CD4-positive, alpha-beta T cell treated with Interleukin-15 for 4 hours (primary cell): ENCODE measurements around the gene STEAP4.
"Not testable (repeated sequence)": the region's sequence is repeated elsewhere in the genome, so short reads cannot be mapped to it uniquely, and the experiment has no call there.

Experiments
- DNase-seq: peaks from one replicate; pipeline ENCODE4 v3.0.0-alpha.2; 2020; ENCODE audit warnings: low spot score

The STEAP4 gene

DNA sequence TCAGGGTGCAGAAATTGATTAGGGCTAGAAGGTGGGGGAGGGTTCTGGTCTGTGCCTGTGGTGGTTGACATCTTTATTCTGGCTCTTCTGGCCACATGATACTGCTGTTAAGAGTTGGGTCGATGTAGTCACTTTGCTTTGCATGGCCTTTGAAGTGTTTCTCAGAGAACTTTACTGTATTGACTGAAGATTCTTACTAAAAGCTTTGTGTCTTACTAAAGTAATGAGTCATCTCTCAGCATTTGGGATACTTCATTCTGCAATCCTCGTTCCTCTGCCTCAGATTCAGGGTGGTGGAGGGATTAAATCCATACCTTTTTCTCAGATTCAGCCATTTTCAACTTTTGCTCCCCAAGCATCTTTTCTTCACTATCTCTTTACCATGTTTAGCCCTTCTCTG lies 38.6 kb downstream of the STEAP4 start:
- no peak for DNase-seq

DNA sequence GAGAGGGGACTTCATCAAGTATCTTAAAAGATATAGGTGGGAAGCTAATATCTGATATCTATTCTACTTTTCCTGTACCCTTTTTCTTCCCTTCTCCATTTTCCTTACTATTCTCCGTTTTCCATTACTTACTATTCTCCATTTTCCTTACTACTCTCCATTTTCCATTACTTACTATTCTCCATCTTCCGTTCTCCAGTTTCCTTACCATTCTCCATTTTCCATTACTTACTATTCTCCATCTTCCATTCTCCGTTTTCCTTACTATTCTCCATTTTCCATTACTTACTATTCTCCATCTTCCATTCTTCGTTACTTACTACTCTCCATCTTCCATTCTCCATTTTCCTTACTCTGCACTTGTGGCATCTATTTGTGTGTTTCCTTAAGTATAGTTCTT lies 39.3 kb downstream of the STEAP4 start:
- DNase-seq, result no peak

DNA sequence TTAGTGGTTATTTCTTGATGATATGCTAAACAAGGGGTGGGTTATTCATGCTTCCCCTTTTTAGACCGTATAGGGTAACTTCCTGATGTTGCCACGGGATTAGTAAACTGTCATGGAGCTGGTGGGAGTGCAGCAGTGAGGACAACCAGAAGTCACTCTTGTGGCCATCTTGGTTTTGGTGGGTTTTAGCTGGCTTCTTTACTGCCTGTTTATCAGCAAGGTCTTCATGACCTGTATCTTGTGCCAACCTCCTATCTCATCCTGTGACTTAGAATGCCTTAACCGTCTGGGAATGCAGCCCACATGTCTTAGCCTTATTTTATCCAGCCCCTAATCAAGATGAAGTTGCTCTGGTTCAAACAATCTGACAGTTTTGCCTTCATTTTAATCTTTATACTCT lies 41.7 kb downstream of the STEAP4 start:
- DNase-seq, result not testable (repeated sequence)

DNA sequence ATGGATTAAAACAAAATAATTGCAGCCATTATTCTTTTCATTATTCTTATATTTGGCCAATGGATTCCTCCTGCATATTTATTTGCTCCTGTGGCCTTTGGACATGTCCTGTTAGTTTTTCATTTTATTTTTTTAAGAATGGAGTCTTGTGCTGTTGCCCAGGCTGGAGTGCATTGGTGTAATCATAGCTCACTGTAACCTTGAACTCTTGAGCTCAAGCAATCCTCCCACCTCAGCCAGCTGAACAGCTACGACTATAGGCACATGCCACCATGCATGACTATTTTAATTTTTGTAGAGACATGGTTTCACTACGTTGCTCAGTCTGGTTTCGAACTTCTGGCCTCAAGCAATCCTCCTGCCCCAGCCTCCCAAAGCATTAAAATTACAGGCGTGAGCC lies 44.1 kb downstream of the STEAP4 start:
- DNase-seq, result no peak

DNA sequence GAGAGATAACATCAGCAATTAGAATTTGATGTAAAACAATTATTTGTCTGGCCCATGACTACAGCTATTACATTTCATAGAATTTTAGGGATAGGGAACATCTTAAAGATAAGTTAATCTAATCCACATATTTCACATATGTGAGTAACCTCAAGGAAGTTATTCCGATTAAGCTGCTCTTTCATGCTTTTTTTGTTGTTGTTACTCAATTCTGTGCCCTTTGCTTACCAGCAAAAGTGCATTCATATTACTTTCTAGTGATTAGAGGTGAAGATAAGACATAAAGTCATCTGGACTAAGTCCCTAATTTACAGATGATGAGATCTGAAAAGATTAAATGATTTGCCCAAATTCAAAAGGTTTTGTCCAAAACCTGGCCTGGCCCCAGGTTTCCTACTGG lies 46.0 kb downstream of the STEAP4 start:
- no peak for DNase-seq

DNA sequence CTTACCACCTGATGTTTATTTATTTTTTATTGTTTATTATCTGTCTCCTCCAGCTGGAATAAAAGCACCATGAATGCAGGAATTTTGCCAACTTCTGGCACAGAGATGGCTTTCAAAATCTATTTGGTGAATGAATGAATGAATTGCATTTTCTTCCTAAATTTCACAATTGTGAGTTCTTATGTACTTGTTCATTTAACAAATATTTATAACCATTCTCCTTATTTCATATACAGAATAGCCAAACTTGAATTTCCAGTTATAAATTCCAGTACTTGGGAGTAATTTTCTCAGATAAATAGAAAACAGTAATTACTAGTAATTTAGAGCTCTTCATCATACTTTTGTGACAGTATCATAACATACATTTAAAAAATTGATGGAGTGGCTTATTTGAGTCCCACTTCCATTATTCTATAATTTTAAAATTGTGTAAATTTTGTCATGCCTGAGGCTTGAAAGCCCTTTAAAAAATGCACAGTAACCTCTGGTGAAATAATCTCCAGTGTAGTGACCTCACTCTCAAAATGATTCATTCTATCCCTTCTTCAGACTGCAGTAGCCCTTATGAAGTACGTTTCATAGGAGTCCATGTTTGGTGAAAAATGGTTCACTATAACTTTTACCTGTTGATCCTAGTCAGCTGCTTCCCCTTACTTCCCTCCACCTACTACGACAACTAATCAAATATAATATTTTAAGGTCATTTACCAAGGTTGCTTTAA lies 46.9 kb downstream of the STEAP4 start:
- no peak for DNase-seq

DNA sequence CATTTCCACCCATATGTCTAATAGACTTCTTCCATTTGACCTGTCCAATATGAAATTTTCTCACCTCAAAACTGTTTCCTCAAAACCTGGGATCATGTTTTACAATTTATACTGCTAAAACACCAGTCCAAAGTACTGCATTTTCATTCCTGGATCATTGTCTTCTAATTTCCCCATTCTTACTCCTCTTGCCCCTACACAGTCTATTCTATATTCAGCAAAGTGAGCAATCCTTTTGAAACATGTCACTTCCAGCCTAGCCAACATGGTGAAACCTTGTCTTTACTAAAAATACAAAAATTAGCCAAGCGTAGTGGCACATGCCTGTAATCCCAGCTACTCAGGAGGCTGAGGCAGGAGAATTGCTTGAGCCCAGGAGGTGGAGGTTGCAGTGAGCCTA lies 48.4 kb downstream of the STEAP4 start:
- DNase-seq, result not testable (repeated sequence)

DNA sequence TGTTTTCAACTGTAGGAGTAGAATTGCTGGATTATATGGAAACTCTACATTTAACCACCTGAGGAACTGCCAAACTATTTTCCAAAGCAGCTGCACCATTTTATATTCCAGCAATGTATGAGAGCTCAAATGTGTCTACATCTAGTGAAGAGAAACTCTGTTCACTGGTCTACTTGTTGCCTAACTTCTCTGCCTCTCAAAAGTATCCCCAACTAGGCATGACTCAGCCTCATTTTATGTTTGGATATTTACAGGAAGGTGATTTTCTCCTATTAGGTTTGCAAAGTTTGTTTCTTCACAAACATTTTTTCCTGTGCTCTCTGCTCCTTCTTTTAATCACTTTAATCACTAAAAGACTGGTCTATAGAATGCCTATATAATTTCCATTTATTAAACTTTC lies 49.8 kb downstream of the STEAP4 start:
- no peak for DNase-seq

DNA sequence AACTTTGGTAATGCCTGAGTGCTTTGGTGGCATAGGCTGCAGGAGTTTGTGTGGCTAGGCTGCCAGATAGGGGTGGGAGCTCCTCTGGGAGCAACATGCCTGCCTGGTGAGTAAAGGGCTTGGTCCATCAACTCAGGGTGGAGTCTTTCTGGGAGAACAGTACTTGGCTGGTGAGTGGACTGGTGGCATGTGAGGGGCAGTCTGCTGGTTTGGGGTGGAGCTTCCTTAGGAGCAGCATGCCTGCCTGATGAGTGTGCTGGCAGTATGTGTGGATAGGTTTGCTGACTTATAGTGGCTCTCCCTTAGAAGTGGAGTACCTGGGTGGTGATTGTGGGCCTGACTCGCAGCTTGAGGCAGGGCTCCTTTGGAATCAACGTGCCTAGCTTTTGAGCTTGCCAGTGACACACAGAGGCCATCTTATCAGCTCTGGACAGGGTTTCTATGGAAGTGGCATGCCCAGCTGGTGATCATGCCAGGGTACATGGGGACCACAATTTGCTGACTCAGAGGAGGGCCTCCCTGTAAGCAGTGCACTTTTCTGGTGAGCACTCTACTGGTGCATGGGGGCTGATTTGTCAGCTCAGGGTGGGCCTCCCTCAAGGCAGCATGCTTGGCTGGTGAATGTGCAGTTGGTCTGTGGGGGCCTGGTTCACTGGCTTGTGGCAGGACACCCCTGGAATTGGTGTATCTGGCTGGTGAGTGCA lies 51.8 kb downstream of the STEAP4 start:
- DNase-seq, result no peak

DNA sequence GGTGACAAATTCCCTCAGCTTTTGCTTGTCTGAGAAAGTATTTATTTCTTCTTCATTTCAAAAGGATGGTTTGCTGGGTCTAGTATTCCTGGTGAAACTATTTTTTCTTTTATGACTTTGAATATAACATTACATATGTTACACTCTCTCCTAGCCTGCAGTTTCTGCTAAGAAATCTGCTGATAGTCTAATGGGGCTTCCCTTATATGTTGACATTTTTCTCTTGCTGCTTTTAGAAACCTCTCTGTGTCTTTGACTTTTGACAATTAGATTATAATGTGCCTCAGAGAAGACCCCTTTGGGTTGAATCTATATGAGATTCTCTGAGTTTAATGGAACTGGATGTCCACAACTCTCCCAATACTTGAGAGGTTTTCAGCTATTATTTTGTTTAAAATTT lies 53.1 kb downstream of the STEAP4 start:
- DNase-seq, result no peak

DNA sequence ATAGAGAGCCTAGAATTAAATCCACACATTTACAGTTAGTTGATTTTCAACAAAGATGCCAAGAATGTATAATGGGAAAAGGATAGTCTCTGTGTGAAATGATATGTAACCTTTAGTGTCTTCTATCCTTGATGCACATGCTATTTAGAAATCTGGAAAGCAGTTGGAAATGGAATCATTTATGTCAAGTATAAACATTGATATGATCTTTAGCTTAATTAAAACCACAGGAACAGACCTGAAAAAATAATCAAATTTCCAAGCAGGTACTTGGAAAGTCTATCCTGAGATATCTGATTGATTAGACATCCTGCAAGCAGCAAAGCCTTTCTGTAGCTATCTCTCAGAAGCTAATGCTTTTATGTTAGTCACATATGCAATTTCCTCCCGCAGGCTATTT lies 62.4 kb downstream of the STEAP4 start:
- DNase-seq, result no peak

DNA sequence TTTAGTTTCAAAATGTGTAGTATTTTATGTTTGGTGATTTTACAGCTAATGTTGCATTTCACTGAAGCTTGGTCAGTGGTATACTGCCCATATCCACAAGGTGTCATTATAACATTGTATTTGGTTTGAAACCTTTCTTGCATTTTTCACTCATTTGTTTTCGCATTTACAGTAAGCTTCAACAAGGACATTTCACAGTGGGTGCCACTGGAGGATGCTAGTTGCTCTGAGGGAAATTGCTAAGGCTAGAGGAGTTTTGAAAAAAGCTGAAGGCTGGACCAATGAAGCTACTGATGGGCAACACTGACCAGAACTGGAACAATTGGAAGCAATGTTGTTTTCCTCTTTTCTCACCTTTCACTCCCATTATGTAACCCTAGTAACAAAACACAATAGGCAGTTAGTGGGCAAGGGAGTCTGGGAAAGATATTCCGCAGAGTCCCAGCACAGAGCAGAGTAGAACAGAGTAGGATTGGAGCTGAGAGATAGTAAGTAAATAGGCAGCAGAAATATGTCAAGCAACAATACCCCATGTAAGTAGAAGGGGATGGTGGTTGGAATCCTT lies 63.3 kb downstream of the STEAP4 start:
- no peak for DNase-seq

DNA sequence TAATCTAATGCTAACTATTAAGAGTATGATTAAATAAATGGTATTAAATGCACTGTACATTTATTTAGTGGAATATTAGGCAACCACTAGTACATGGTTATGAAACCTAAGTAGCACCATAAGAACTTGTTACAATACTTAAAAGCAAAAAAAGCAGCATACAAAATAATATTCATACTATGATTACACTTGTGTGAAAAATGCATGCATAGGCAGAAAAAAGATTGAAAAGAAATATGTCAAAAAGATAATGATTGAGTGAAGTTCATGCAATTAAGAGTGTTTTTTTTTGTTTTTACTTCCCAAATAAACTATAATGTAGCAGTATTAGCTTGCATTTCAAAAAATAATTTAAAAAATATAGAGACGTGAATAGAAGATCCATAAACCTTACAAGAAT lies 66.8 kb downstream of the STEAP4 start:
- DNase-seq, result no peak

DNA sequence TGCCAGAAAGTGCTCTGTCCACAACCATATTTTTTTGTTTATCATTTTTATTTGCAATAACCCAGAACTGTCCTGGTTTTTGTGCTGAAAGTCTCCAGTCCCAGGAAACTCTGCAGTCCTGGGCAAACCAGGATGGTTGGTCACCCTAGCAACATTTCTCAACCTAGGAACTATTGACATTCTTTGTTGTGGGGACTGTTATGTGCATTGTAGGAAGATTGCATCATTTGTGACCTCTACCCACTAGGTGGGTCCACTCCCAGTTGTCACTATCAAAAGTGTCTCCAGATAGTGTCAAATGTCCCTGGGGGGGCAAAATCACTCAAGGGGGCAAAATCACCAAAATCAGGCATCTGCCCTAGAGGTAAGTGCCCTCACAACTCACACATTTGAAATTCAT lies 72.9 kb downstream of the STEAP4 start:
- DNase-seq, result no peak

DNA sequence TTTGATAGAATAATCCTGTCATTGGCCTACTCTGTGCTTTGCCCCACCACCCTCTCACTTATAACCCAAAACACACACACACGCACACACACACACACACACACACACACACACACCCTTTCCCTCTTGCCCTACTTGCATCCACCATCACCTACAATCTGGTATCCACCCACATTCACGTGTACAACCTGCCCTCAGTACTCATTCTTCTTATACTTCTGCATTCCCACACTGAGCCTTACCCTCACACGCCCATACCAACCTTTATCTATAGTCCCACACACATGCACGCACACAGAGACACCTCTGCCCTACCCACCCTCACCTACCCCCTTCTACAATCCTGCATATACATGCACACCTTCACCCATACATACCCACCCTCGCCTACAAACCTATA lies 76.0 kb downstream of the STEAP4 start:
- DNase-seq, result no peak

DNA sequence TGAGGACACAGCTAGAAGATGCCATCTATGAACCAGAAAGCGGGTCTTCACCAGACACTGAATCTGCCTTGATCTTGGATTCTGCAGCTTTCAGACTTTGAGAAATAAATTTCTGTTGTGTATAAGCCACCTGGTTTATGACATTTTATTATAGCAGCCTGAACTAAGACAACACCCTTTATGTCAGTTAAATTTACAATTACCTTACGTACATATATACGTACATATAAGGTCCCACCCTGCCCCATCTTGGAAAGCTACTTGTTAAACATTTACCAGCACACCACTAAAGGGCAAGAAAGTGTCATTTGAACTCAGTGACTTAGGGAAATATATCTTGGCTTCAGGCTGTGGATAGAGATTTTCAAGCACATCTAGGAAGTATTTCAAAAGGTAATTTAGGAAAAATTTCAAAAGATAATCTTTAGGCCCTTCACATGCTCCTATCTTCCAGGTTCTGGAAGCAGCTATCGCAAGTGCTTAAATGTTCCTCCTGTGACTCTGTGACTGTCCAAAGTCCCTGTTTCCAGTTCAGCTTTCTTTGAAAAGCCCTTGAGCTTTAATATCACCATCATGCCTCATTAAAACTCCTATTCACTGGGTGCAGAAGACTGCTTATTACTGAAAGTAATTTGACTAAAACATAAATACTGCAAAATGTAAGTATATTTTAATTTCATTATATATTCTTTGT lies 77.2 kb downstream of the STEAP4 start:
- DNase-seq, result no peak

DNA sequence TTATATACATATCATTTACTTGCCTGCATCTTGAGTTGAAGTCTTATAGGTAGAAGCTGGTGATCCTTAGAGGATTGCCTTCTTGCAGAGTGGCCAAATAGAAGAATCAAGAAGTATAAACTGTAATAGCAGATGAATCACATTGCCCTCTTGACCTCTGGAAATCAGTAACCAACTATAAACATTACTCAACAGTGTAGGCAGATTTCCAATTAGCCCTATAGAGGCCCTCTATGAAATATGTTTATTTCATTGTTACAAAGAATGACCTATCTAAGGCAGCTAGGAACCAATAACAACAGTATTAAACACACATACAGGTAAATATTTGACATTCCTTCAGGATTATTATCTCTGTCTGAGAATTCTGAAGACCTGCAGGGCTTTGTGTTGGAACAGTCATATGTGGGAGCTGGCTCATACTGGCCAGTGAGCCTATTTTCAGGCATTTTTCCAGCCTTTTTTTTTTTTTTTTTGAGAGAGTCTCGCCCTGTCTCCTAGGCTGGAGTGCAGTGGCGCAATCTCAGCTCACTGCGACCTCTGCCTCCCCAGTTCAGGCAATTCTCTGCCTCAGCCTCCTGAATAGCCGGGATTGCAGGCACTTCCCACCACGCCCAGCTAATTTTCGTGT lies 79.7 kb downstream of the STEAP4 start:
- DNase-seq, result no peak

DNA sequence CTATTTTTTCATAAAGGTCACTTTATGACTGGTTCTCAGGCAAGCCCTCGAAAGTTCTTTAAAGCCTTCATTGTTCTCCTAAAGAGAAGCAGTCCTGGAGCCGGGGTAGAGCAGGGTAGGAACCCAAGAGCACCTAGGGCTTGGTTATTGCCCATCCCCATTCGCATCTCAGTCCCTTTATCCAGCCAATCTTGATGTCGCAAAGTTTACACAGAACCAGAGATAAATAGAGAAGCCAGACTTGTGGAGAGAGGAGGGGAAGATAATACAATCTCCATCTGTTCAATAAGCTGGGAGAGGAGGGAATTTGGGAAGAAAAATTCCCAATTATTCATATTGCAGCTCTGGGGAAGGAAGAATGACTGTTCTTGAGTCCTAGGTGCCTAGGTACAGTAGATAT lies 80.5 kb downstream of the STEAP4 start:
- DNase-seq, result no peak

DNA sequence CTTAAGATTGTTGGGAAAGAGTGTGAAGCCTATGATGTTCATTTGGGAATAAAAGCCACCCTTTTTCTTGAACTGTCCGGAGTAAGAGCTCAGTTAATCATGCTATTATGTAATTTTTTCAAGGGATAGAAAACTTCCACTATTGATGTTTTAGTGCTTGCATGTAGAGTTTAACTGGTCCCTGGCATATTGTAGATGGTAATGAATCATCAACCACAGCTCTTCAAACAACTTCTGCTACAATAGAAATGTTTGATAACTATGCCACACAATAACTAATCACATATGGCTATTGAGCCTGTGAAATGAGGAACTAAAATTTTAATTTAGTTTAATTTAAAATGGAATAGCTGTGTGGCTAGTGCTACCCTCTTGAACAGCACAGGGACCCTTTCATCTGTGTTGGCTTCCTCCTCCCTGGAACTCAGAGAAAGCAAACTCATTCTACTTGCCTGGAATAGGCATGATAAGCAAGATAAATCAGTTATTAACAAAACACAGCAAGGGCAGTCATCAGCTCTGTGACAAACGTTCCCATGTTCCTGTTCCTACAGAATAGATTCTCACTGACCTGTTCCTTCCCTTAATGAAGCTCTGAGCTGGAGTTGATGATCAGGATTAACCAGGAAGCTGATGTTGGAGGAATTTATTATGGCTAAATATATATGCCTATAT lies 82.0 kb downstream of the STEAP4 start:
- DNase-seq, result no peak

DNA sequence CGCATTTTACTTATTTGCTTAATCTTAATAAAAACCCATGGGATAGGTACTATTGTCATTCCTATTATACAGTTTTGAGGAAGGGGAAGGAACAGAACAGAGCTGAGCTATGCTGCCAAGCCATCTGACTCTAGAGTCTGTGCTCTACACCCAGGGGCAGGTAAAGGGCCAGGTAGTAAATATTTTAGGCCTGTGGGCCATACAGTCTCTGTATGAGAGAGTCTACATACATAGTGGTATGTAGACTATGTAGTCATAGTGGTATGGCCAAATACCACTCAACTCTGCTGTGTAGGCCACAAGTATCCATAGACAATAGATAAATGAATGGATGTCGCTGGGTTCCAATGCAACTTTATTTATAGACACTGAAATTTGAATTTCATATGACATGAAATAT lies 83.4 kb downstream of the STEAP4 start:
- DNase-seq, result no peak
